OCI-LY1 (cell line): ENCODE data around the gene FGF22.

Source experiments
- H2AFZ ChIP-seq: fragments of 200-600 bp; sonication (generic), shearing (Covaris generic); 2 replicates; pipeline ENCODE4 v1.6.0; 2014; ENCODE audit warnings: antibody characterized with exemption, mild to moderate bottlenecking, low read length
- H3F3A ChIP-seq: fragments of 200-600 bp; sonication (generic), shearing (Covaris generic); 2 replicates; pipeline ENCODE4 v1.6.0; 2014; ENCODE audit warnings: mild to moderate bottlenecking, antibody characterized with exemption, low read length, moderate library complexity; ENCODE audit not compliant: insufficient read depth
- H3K27ac ChIP-seq: fragments of 200-600 bp; sonication (generic); 2 replicates; pipeline ENCODE4 v1.5.1; 2014; ENCODE audit warnings: low read length, mixed run types, mild to moderate bottlenecking, low read depth; ENCODE audit not compliant: poor library complexity, severe bottlenecking
- H3K27me3 ChIP-seq: fragments of 200-600 bp; sonication (generic); 2 replicates; pipeline ENCODE4 v1.6.0; 2014; ENCODE audit warnings: antibody characterized with exemption, mild to moderate bottlenecking, low read length, moderate library complexity; ENCODE audit not compliant: insufficient read depth
- H3K36me3 ChIP-seq: fragments of 200-600 bp; sonication (generic); 2 replicates; pipeline ENCODE4 v1.6.1; 2014; ENCODE audit warnings: mild to moderate bottlenecking, antibody characterized with exemption, low read length, moderate library complexity, mixed read lengths; ENCODE audit not compliant: insufficient read depth
- H3K4me1 ChIP-seq: fragments of 200-600 bp; sonication (generic); 2 replicates; pipeline ENCODE4 v1.5.1; 2014; ENCODE audit warnings: mild to moderate bottlenecking, low read length, moderate library complexity; ENCODE audit not compliant: insufficient read depth, severe bottlenecking
- H3K4me2 ChIP-seq: fragments of 200-600 bp; sonication (generic), shearing (Covaris generic); 2 replicates; pipeline ENCODE4 v1.6.1; 2014; ENCODE audit warnings: low read length
- H3K4me3 ChIP-seq: fragments of 200-600 bp; sonication (generic); 2 replicates; pipeline ENCODE4 v1.5.1; 2014; ENCODE audit warnings: low read length, low read depth, mild to moderate bottlenecking, mixed read lengths; ENCODE audit not compliant: poor library complexity, severe bottlenecking
- H3K79me2 ChIP-seq: fragments of 200-600 bp; shearing (Covaris generic); 2 replicates; pipeline ENCODE4 v1.6.1; 2016; ENCODE audit warnings: mixed run types, low read length, mixed read lengths; ENCODE audit not compliant: insufficient read depth
- H3K9ac ChIP-seq: fragments of 200-600 bp; sonication (generic), shearing (Covaris generic); 2 replicates; pipeline ENCODE4 v1.6.1; 2014; ENCODE audit warnings: mild to moderate bottlenecking, low read length, mixed read lengths
- H3K9me2 ChIP-seq: fragments of 200-600 bp; sonication (generic), shearing (Covaris generic); 2 replicates; pipeline ENCODE4 v1.6.1; 2014; ENCODE audit warnings: low read depth, mild to moderate bottlenecking, low read length, mixed read lengths
- H3K9me3 ChIP-seq: fragments of 200-600 bp; shearing (Covaris generic); 2 replicates; pipeline ENCODE4 v1.6.1; 2014; ENCODE audit warnings: low read length, mixed read lengths
- H4K20me1 ChIP-seq: fragments of 200-600 bp; sonication (generic), shearing (Covaris generic); 2 replicates; pipeline ENCODE4 v1.6.0; 2016; ENCODE audit warnings: mild to moderate bottlenecking, low read length; ENCODE audit not compliant: insufficient read depth
- CTCF ChIP-seq: fragments of 200-600 bp; sonication (generic), shearing (Covaris generic); IDR thresholded peaks from 2 replicates; pipeline ENCODE4 v1.5.1; 2017; ENCODE audit warnings: mild to moderate bottlenecking, antibody characterized with exemption, low read length, moderate library complexity, mixed read lengths
- EZH2 ChIP-seq: fragments of 200-600 bp; sonication (generic), shearing (Covaris generic); IDR thresholded peaks from 2 replicates; pipeline ENCODE4 v1.8.0; 2017; ENCODE audit warnings: borderline replicate concordance, mixed run types, mild to moderate bottlenecking, antibody characterized with exemption, low read length, moderate library complexity, mixed read lengths

Gene FGF22

GRCh38 chr19:633068-633785, 6.5 kb upstream of the FGF22 start, which contains the start of gene POLRMT:
POLRMT (minus strand) TSS chr19:633537; CDS start chr19:633512, 25 bp downstream.
- Histone ChIP-seq H3K9me3 (no peaks in the 10 kb centered on the region), H4K20me1 (no peaks in the 10 kb centered on the region), H3K9me2 (no peaks in the 10 kb centered on the region), H3K4me3 (peak within 1 kb of the TSS; percentile 99), H3F3A (no peaks in the 10 kb centered on the region), H3K79me2 (no peaks in the 10 kb centered on the region), H3K9ac (peak within 1 kb of the TSS; percentile 98), H3K4me1 (peaks cover 14% of the 10 kb centered on the region), H3K36me3 (peaks cover 29% of the 10 kb centered on the region), H3K27me3 (no peaks in the 10 kb centered on the region), H3K4me2 (peak within 1 kb of the TSS; percentile 77), H2AFZ (peak within 1 kb of the TSS; percentile 95; the same call in 1 of the 2 replicates), H3K27ac (peak within 1 kb of the TSS; percentile 75)
- TF ChIP-seq CTCF, result no peak

- H3K79me2 ChIP-seq, result no peaks in the 10 kb centered on the region
- no peak overlapping the region for H3K27ac ChIP-seq
- peak overlapping the region; percentile 69 for H3K9ac ChIP-seq
- peaks cover 16% of the 10 kb centered on the region for H3K4me1 ChIP-seq
- no peaks in the 10 kb centered on the region for H3K27me3 ChIP-seq
- no peak for TF ChIP-seq EZH2
- TF ChIP-seq CTCF, result no peak
- H2AFZ ChIP-seq, result peak overlapping the region; percentile 95; the same call in 1 of the 2 replicates
- H3F3A ChIP-seq, result no peaks in the 10 kb centered on the region
- H3K9me2 ChIP-seq, result no peaks in the 10 kb centered on the region
- peak overlapping the region; percentile 77 for H3K4me2 ChIP-seq
- no peaks in the 10 kb centered on the region for H3K9me3 ChIP-seq
- H4K20me1 ChIP-seq, result no peaks in the 10 kb centered on the region
- H3K4me3 ChIP-seq, result peak overlapping the region; percentile 99
- H3K36me3 ChIP-seq, result peaks cover 21% of the 10 kb centered on the region
These were observed 5.7 kb upstream of the FGF22 start for GRCh38 chr19:633786-634639.

- Histone ChIP-seq H3K9ac (no peak overlapping the region), H3K79me2 (no peaks in the 10 kb centered on the region), H3F3A (no peaks in the 10 kb centered on the region), H3K9me3 (no peaks in the 10 kb centered on the region), H3K4me1 (peaks cover 24% of the 10 kb centered on the region), H3K27me3 (no peaks in the 10 kb centered on the region), H4K20me1 (no peaks in the 10 kb centered on the region), H3K4me3 (no peak overlapping the region), H3K27ac (no peak overlapping the region), H3K4me2 (no peak overlapping the region), H2AFZ (no peak overlapping the region), H3K36me3 (peaks cover 10% of the 10 kb centered on the region), H3K9me2 (no peaks in the 10 kb centered on the region)
- TF ChIP-seq CTCF (no peak), EZH2 (no peak)
These were observed 4.6 kb upstream of the FGF22 start for GRCh38 chr19:634975-635652.
